CD4-positive, alpha-beta T cell treated with Interleukin-15 for 4 hours (primary cell): ENCODE results near the gene MOB2.
A peak's percentile ranks its signal among the peaks of the same experiment; 100 is the strongest.

Experiments
- DNase-seq: peaks from one replicate; pipeline ENCODE4 v3.0.0-alpha.2; 2020; ENCODE audit warnings: low spot score

The MOB2 gene

DNA sequence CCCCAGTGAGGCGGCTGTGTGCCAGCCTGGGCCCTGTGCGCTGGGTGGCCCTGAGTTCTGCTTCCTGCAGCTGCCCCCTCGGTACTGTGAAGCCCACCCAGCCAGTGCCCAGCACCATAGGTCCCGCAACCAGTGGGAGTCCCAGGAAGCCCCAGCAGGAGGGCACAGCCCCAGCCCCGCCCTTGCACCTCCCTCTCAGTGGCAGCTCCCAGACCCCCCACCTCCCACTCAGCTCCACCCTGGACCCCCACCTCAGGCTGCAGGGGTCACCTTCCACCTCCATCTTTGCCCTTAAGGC is 30.9 kb downstream of the MOB2 start:
- DNase-seq: no peak

DNA sequence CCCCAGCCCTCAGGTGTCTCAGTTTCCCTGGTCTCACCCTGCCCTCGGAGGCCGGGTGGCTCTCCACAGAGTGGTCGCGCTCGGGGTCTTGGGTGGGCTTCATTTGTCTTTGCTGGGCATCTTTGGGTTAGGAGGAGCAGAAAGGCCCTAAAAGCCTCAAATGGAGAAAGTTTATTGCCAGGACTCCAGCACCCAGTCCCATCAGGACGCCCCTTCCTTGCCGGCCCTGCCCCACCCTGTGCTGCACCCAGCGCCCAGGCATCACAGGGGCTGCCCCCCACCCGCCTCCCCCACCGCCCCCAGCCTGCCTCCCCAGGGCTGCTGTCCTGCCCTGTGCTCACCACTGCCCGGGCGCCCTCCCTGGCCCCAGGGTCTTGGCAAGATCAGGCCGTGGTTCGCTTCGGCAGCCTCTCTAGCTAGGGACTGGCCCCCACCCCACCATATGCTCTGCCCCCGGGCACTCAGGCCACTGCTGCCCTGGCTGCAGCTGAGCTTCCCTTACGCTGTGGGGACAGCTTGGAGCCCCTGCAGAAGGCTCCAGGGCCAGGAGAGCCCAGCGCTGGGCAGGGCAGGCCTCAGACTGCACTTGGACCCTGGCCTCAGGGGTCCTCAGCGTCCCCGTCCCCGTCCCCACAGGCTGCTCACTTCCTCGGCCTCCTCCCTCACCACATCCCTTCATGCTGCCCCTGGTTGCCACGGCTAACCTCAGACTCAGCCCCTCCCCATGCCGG is 31.4 kb downstream of the MOB2 start:
- no peak for DNase-seq

DNA sequence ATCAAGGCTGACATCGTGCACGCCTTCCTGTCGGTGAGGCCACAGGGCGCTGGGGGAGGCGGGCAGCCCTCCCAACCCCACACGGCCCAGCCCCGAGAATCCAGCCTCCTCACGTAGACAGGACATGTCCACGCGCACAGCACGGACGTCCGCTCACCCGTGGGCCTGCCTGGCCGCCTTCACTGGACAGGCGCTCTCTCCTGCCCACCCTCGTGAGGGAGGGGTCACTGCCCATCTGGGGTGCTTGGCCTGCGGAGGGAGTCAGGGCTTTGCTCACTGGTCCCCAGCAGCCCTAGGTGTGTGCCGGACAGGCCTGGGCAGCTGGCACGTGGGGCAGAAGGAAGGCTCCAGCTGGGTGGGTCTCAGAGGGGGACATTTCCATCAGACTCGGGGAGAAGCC is 32.0 kb downstream of the MOB2 start:
- DNase-seq: no peak

DNA sequence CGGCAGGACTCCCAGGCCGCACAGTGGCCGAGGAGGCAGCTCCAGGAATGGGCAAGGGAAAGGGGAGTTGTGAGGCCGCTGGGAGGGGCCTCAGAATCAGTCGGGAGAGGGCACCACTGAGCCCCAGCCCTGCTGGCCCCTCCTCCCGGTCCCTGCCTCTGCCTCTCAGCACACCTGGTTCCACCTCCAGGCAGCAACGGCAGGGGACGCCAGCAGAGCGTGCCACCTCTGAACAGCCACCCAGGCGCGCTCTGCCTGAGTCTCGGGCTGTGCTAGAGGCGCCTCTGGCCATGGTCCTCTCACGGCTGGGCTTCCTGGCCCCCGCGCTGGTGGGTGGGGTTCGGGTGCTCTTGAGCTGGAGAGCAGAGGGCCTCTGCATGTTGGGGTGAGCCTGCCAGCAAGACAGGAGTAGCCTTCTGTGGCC is 33.0 kb downstream of the MOB2 start:
- peak; percentile 32 for DNase-seq

DNA sequence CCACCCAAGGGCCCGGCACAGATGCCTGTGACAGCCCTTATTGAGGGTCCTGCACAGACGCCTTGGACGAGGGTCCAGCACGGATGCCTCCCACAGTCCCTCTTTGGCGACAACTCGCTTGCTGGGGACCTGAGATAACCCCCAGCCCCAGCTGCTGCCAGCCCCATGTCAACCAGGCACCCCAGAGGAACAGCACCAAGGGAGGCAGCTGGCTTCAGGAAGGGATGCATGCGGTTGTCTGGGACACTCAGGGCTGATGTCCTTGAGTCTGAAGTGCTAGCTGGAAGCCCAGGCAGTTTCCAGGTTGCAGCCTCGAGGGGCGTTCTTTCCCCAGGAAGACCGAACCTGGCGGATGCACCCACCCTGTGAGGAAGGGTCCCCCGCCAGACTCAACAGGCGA is 33.8 kb downstream of the MOB2 start:
- DNase-seq: no peak

DNA sequence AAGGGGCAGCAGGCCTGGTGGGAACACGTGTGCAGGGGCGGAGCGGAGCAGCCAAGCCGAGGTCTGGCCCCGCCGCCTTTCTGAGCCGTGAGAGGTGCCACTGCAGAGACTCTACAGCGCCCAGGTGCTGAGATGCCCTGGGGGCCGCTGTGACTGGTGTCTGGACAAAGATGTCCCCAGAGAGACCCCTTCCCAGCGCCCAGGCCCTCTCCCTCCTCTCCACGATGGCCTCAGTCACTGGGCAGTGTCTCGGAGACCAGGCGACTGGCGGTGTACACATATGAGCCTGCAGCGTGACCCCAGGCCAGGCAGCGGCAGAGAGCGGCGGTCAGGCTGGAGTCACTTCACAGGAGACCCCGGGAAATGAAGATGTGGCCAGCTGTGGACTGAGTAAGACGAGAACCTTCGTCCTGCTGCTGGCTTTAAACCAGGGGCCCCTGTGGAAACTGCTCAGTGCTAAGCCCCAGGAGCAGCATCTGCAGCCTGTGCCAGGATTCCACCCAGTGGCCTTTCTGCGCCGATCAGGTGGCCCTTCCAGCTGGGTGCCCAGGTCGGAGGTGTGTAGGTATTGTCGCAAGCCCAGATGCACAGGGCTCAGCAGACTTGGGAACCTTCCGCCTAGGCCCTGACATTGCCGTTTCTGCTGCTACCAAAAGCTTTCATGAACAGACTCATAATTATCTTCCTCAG is 34.7 kb downstream of the MOB2 start:
- no peak for DNase-seq

DNA sequence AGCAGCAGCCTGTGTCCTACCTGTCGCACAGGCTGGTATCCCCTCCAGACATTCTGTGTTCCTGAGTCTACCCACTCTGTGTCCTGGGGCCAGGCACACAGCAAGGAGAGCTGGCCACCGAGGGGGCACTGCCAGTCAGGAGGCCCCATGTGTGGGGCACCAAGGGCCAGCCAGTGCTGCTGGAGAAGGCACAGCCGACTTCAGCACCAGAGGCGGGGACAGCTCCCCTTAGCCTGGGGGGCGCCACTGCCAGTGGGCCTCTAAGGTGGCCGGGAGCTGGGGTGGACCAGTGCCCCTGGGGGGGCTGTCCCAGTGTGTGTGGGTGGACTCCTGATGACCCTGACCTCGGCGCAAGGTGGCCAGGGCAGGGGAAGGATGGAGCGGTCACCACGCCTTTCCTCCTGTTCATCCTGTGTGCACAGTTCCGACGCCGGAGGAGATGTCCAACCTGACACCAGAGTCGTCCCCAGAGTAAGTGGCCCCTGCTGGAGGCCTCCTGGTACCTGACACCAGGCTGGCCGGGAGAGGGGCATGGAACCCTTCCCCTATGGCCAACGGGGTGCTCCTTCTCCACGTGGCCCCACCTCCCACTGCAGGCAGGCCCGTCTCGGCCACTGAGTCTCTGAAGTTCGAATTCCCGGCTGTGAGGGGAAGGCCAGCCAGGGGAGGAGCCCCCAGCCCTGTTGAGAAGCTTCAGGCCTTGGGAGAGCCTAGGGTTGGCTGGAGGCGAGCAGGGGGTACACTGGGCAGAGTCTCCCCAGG is 35.4 kb downstream of the MOB2 start:
- DNase-seq: no peak

DNA sequence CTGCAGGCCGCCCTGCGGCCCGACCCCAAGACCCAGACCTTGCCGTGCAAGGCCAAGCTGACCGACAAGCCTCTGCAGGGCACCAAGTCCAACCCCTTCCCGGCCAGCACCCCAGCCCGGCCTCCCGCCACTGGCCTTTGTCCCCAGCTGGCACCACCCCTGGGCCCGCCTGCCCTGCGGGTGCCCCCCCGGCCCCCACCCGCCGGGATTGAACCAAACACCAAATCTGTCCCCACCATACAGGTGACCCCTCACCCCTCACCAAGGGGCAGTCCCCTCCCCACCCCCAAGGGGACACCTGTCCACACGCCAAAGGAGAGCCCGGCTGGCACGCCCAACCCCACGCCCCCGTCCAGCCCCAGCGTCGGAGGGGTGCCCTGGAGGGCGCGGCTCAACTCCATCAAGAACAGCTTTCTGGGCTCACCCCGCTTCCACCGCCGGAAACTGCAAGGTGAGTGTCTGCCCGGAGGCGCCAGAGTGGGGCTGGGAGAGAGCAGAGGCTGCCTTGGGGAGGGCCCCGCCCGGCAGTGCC is 36.2 kb downstream of the MOB2 start:
- no peak for DNase-seq

DNA sequence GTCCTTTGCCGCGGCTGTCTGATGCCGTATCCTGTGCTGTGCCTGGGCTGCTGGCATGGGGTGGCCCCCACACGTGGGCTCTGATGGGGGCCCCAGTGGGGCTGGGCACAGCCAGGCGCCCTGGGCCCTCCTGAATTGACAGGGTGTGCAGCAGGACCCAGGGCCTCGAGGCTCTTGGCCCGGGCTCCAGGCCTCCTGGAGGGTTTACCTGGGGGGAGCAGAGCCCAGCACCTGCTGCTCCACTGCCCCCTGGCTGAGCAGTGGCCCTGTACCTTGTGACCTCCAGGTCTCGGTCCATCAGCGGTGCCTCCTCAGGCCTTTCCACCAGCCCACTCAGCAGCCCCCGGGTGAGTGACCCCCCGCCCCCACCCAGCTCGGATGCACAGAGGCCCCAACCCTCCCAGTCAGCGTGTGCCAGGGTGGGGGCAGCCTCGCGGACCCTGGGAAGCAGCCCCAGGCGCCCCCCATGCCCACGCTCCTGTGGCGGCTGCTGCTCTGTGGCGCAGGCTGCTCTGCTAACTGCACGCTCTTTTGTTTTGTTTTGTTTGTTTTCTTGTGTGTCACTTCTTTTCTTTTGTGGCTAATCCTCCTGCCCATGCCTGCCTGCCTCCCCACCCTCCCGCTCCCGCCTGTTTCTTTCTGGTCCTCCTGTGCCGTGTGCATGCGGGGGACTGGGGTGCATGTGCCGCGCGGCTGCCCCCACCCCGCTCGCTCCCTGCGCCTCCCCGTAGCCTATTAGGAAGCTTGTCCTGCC is 36.9 kb downstream of the MOB2 start:
- no peak for DNase-seq

DNA sequence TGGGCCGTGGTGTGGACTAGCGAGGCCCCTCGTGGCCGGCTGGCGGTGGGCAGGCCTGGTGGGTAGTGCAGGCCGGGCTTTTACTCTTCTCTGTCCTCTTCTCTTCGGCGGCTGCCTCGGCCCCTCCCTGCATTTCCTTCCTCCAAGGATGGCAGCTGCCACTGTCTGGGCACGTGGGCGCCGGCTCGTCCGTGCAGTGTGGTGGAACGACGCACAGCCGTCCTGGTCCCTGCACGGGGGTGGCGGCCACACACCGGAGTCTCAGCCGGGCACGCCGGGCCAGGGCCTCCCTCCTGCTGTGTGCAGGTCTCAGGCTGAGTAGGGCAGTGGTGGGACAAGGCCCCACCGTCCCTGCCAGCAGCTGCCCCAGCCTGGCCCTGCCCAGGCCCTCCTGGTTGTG is 37.7 kb downstream of the MOB2 start:
- DNase-seq: no peak

DNA sequence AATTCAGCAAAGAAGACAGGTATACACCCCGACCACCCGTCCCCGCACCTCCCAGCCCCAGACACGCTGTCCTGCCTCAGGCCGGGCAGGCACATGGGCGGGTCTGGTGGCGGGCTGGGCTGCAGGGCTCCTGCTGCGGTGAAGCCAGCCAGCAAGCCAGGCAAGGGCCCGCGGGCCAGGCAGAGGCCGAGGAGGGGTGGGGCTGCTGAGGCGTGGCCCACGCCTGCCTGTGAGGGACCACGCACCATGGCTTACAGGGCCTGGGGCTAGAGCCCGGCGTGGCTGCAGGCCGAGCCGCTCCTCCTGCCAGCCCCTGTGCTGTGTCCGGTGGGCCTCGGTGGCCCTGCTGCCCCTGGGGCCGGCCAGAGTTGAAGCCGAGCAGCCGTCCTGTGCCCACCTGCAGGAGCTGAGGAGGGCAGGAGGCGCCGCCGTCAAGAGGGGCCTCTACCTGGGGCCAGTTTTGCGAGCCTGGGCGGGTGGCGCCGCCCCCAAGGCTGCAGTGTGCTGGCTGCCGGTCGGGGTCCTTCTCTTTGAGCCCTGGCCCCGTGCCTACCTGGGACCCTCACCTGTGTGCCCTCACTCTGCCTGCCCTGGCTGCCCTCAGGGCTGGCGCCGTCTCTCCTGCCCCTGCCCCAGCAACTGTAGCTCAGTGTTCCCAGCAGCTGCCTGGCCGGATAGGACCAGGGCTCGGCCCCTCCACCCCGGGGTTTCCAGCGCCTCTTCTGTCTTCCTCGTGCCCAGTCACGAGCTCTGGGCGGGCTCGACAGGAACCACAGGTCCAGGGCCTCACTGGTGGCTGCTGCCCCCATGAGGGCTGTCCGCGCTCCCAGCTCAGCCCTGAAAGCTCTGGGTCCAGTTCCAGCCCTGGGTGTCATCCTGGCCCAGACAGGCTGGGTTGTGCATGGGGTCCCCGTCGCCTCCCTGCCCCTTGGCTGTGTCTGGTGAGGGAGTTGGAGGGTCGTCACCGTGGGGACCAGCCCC is 38.4 kb downstream of the MOB2 start:
- DNase-seq: no peak

DNA sequence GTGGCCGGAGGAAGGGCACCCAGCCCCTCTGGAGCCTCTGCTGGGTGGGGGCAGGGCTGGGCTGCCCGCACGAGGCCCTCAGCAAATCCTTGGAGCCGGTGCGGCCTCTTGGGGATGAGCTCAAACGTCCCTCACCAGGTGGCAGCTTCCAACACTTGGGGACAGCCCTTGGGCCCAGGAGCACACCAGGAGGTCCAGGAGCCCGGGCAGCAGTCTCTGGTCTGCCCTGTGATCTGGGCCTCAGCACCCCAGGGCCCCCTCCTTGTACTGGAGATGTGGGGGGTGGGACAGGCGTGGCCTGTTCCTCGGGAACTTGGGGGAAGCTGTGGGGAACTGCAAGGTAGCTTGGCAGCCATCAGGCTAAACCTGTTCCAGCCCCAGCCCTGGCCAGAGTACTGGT is 40.0 kb downstream of the MOB2 start:
- no peak for DNase-seq

DNA sequence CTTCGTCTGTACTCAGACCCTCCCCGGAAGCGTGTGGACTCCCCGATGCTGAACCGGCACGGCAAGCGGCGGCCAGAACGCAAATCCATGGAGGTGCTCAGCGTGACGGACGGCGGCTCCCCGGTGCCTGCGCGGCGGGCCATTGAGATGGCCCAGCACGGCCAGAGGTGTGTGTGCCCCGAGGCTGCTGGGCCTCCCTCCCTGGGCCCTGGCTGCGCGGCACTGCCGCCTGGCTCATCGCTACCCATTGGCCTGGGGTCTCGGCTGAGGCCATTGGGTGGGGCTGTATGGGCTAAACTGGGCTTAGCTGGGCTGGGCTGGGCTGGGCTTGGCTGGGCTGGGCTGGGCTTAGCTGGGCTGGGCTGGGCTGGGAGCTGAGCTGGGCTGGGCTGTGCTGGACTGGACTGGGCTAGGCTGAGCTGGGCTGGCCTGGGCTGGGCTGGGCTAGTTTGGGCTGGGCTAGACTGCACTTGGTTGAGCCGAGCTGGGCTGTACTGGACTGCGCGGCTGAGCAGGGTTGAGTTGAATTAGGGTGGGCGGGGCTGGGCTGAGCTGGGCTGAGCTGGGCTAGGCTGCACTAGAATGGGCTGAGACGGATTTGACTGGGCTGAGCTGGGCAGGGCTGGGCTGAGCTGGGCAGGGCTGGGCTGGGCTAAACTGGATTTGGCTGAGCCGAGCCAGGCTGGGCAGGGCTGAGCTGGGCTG is 40.7 kb downstream of the MOB2 start:
- no peak for DNase-seq

DNA sequence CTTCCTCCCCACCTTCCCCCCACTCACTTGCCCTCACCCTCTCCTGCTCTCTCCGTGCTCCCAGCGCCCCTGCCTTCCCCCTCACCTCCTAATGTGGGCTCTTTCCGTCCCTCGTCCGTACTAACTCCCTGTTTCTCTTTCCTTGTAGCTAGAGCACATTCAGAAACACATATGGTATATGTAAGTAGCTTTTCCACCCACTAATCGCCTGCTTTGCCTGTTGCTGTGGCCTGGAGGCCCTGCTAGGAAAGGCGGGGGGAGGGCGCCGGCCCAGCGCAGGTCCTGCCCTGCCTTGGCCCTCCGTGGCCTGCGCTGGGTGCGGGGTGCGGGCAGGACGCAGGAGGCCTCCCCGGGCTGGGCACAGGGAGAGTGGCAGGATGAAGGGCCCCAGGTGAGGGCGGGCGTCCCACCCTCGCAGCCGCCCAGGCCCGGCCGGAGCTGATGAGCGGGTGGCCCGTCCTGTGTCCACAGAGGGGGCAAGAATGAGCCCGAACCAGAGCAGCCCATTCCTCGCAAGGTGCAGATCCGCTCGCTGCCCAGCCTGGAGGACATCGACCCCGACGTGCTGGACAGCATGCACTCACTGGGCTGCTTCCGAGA is 41.7 kb downstream of the MOB2 start:
- no peak for DNase-seq

DNA sequence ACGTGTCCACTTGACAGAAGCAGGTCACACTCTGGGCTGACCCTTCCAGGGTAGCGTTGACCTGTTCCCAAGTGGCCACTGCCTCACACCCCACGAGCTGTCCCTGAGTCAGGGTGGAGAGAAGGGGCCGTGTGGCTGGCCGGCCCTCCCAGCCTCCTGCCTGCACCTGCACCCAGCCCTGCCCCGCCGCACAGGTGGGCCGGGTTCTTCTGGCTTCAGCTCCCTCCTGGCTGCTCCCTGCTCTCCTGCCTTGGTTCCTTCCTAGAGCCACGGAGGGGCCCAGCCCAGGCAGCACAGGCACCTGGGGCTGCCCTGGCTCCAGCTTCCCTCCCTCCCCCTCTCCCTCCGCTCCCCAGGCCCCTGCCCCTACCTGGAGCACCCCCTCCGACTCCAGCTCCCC is 42.3 kb downstream of the MOB2 start:
- no peak for DNase-seq

DNA sequence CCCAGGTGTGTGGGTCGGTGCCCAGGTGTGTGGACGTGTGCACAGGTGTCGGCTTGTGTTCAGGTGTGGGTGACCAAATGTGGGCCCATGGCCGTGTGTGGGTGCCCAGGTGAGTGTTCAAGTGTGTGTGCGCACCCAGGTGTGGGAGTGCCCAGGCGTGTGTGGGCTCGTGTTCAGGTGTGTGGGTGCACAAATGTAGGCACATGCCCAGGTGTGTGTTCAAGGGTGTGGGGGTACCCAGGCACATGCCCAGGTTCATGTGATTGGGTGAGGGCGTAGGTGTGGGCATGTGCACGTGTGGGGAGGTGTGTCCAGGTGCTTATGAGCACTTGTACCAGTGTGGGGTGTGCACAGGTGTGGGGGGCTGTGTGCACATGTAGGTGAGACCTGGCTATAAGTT is 42.8 kb downstream of the MOB2 start:
- DNase-seq: no peak

DNA sequence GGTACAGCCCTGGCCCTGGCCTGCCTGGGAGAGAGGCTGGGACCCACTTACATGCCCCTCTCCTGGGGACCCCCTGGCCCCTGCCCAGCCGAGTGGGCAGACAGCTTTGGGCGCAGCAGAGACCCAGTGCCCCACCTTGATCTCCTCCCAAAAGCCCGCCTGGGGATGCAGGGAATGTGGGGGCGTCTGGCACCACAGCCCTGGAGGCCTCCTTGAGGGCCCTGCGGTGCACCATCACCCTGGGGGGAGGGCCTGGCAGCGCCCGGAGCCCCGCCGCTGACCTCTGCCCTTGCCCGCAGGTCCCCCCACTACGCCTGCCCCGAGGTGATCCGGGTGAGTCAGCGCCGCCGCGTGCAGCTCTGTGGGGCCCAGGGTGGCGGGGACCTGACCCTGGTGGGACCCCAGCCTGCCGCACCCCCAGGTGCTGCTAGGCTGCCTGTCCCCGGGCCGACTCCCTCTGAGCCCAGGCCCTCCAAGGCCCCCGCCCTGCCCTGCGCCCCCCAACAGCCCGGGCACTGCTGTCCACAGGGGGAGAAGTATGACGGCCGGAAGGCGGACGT is 43.7 kb downstream of the MOB2 start:
- DNase-seq: no peak

DNA sequence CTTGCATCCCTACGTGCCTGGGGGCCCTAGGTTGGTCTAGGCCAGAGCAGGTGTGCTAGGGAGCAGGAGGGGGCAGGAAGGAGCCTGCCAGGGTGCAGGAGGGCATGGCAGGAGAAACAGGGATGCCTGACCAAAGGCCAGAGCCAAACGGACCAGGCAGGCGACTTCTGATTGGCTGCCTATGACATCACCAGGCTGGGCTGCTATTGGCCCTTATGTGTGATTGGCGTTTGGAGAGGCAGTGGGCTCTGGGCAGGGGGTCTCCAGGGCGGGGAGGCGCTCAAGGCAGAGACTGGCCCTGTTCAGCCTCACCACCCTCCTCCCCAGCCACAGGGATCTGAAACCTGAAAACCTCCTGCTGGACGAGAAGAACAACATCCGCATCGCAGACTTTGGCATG is 44.4 kb downstream of the MOB2 start:
- DNase-seq: no peak

DNA sequence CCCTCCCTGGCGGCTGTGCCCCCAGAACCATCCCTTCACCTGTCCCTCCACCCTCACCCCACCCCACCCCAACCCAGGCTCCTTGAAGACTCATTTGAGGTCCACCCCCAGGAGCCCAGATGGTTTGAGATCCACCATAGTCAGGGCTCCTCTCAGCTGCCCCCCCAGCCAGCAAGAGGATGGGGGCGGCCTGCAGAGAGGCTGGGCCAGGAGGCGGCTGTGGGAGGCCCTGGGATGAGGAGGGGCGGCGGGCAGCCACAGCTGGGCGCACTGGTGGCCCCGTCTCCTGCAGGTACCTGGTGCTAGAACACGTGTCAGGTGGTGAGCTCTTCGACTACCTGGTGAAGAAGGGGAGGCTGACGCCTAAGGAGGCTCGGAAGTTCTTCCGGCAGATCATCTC is 46.1 kb downstream of the MOB2 start:
- no peak for DNase-seq

DNA sequence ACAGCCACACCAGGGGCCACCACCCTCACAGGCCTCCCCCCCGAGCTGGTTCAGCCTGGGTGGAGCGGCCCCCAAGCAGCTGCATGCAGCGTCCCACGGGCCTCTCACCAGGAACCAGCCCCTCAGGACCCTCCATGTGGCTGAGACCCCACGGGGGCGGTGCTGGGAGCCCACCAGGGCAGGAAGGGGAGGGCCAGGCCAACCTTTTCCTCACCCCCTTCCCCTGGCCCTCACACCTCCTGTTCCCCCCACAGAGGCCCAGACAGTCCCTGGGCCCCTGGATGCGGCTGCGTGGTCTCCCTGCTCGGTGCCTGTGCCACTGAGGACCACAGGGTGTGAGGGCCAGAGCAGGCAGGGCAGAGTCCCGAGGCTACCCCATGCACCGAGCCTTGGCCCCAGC is 46.5 kb downstream of the MOB2 start:
- no peak for DNase-seq
